ENCODE measurements around the gene DYSF.

DYSF gene

GRCh38 chr2:71614976-71615766 is 161.8 kb downstream of the DYSF start:
- no peak overlapping the region for H3K4me3 ChIP-seq (ENCODE audit: control insufficient read depth, low read depth, low read length)
- DNase-seq (ENCODE audit: low read depth), result peak; percentile 27
- TF ChIP-seq CTCF (IDR thresholded peaks at IDR 0.05; ENCODE audit: control insufficient read depth, insufficient read depth, low read depth, low read length, missing control alignments), result no peak

- H3K4me3 ChIP-seq (ENCODE audit: control insufficient read depth, low read depth, low read length), result no peak overlapping the region
- DNase-seq (ENCODE audit: low read depth), result no peak
- TF ChIP-seq CTCF (IDR thresholded peaks at IDR 0.05; ENCODE audit: control insufficient read depth, insufficient read depth, low read depth, low read length, missing control alignments), result no peak
These were observed 162.7 kb downstream of the DYSF start for GRCh38 chr2:71615767-71616730.

- TF ChIP-seq CTCF (IDR thresholded peaks at IDR 0.05; ENCODE audit: control insufficient read depth, insufficient read depth, low read depth, low read length, missing control alignments), result no peak
- DNase-seq (ENCODE audit: low read depth), result no peak
- H3K4me3 ChIP-seq (ENCODE audit: control insufficient read depth, low read depth, low read length), result no peak overlapping the region
These were observed 163.9 kb downstream of the DYSF start for GRCh38 chr2:71617266-71617665.

GRCh38 chr2:71618327-71619113 is 165.2 kb downstream of the DYSF start:
- H3K4me3 ChIP-seq (ENCODE audit: control insufficient read depth, low read depth, low read length), result no peak overlapping the region
- TF ChIP-seq CTCF (IDR thresholded peaks at IDR 0.05; ENCODE audit: control insufficient read depth, insufficient read depth, low read depth, low read length, missing control alignments), result no peak
- no peak for DNase-seq (ENCODE audit: low read depth)

- DNase-seq (ENCODE audit: low read depth), result no peak
- H3K4me3 ChIP-seq (ENCODE audit: control insufficient read depth, low read depth, low read length), result no peak overlapping the region
- no peak for TF ChIP-seq CTCF (IDR thresholded peaks at IDR 0.05; ENCODE audit: control insufficient read depth, insufficient read depth, low read depth, low read length, missing control alignments)
These were observed 165.9 kb downstream of the DYSF start for GRCh38 chr2:71619230-71619741.

GRCh38 chr2:71620116-71620515 is 166.8 kb downstream of the DYSF start:
- no peak for DNase-seq (ENCODE audit: low read depth)
- TF ChIP-seq CTCF (IDR thresholded peaks at IDR 0.05; ENCODE audit: control insufficient read depth, insufficient read depth, low read depth, low read length, missing control alignments), result no peak
- no peak overlapping the region for H3K4me3 ChIP-seq (ENCODE audit: control insufficient read depth, low read depth, low read length)

Data from AG09309 (cell line).